A673 (cell line): Measurements from ENCODE around the gene ANKRA2. TPM values are rescaled to one million over a fixed set of nuclear protein-coding genes. Genes with fewer than 3 reads are reported as not detected.

ENCODE experiments used
- Bru-seq: library from RNA; stranded (reverse); fragments of 400-500 nt; gene quantifications from one replicate; lab custom pipeline; 2021; lab: Mats Ljungman, UMichigan
- BruChase-seq, 2 experiments: library from RNA; stranded (reverse); fragments of 400-500 nt; gene quantifications; one replicate each; lab custom pipeline; 2021; lab: Mats Ljungman, UMichigan
- BruUV-seq: library from RNA; stranded (reverse); fragments of 400-500 nt; replicated peaks from 2 replicates; lab custom pipeline; 2021; lab: Mats Ljungman, UMichigan
- CTCF ChIA-PET: fragments of 300-600 bp; sonication (Branson Sonifier 250); formaldehyde crosslinking; loops from one replicate; lab custom pipeline; 2022; ENCODE audit warnings: antibody characterized with exemption; lab: Charles Lee
- POLR2A ChIA-PET: fragments of 300-600 bp; sonication (Branson Sonifier 250); formaldehyde crosslinking; loops from one replicate; lab custom pipeline; 2022; ENCODE audit warnings: antibody characterized with exemption; ENCODE audit not compliant: low non-redundant PET; lab: Charles Lee
- DNase-seq: peaks from one replicate; pipeline ENCODE4 v3.0.0-alpha.2; 2015; ENCODE audit warnings: low spot score
- H3K27ac ChIP-seq: fragments of 200-600 bp; sonication (generic); 2 replicates; pipeline ENCODE4 v1.5.1; 2016; ENCODE audit warnings: mixed run types, low read depth, mild to moderate bottlenecking, mixed read lengths, antibody characterized with exemption, low read length; ENCODE audit not compliant: poor library complexity, severe bottlenecking
- H3K27me3 ChIP-seq: fragments of 200-600 bp; sonication (generic); replicated peaks from 2 replicates; pipeline ENCODE4 v1.6.1; 2017; ENCODE audit warnings: mixed run types, low read depth, mild to moderate bottlenecking, mixed read lengths, antibody characterized with exemption, low read length; ENCODE audit not compliant: insufficient read depth, poor library complexity
- H3K36me3 ChIP-seq: fragments of 200-600 bp; sonication (generic); 2 replicates; pipeline ENCODE4 v1.6.1; 2016; ENCODE audit warnings: mixed run types, mild to moderate bottlenecking, mixed read lengths, antibody characterized with exemption, low read length; ENCODE audit not compliant: insufficient read depth, poor library complexity, severe bottlenecking
- H3K4me1 ChIP-seq: fragments of 200-600 bp; sonication (generic); 2 replicates; pipeline ENCODE4 v1.6.1; 2017; ENCODE audit warnings: mixed run types, mild to moderate bottlenecking, mixed read lengths, antibody characterized with exemption, low read length; ENCODE audit not compliant: insufficient read depth, poor library complexity, severe bottlenecking
- H3K4me3 ChIP-seq: fragments of 200-600 bp; sonication (generic); 2 replicates; pipeline ENCODE4 v1.5.1; 2016; ENCODE audit warnings: low read depth, mixed run types, mild to moderate bottlenecking, mixed read lengths, low read length; ENCODE audit not compliant: poor library complexity, severe bottlenecking
- H3K9me3 ChIP-seq: fragments of 200-600 bp; sonication (generic); 2 replicates; pipeline ENCODE4 v1.6.1; 2016; ENCODE audit warnings: mixed run types, low read depth, mild to moderate bottlenecking, mixed read lengths, antibody characterized with exemption, low read length; ENCODE audit not compliant: poor library complexity, severe bottlenecking
- EZH2 ChIP-seq: fragments of 200-600 bp; sonication (generic); IDR thresholded peaks from 2 replicates; pipeline ENCODE4 v1.6.1; 2017; ENCODE audit warnings: borderline replicate concordance, low read depth, mild to moderate bottlenecking, mixed read lengths, antibody characterized with exemption, low read length; ENCODE audit not compliant: poor library complexity, severe bottlenecking
- intact Hi-C: fragments of 100-400 bp; cut with micrococcal nuclease; formaldehyde crosslinking; loops from one replicate; pipeline ENCODE4 v1.10.0; 2022; ENCODE audit not compliant: unreplicated experiment
- long read RNA-seq: library from polyadenylated mRNA; stranded (forward); transcript quantifications from one replicate; pipeline ENCODE4 v2.0.0, GENCODE V29; 2022
- total RNA-seq: library from RNA; stranded (reverse); gene quantifications from 2 replicates; pipeline ENCODE4 v1.2.3, GENCODE V29; 2021
- TF ChIP-seq, protein P1 (sequence below): fragments of 300-800, 200-600 bp; sonication (generic); conservative IDR thresholded peaks from 2 replicates; pipeline ENCODE4 v1.5.1; 2017; ENCODE audit warnings: low read depth, mild to moderate bottlenecking, antibody characterized with exemption, low read length, moderate library complexity, mixed read lengths

Gene ANKRA2, protein sequence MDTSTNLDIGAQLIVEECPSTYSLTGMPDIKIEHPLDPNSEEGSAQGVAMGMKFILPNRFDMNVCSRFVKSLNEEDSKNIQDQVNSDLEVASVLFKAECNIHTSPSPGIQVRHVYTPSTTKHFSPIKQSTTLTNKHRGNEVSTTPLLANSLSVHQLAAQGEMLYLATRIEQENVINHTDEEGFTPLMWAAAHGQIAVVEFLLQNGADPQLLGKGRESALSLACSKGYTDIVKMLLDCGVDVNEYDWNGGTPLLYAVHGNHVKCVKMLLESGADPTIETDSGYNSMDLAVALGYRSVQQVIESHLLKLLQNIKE
- total RNA-seq, result 9.9 and 12.8 TPM in 2 replicates
- percentile 65 among the genes with signal in this experiment for Bru-seq, nascent RNA
- BruChase-seq, experiment 1, labeled RNA remaining after a 2-hour chase, result percentile 66 among the genes with signal in this experiment
- percentile 56 among the genes with signal in this experiment for BruChase-seq, experiment 2, labeled RNA remaining after a 6-hour chase
- long read RNA-seq, transcript ANKRA2-201 (9 exons, 2,063 nt), result major isoform, 19 of 24 reads
- long read RNA-seq, partial matches to known transcripts, result 0 of 24 reads
- long read RNA-seq, other reads (novel, unspliced or antisense), result 2 of 24 reads

DNA sequence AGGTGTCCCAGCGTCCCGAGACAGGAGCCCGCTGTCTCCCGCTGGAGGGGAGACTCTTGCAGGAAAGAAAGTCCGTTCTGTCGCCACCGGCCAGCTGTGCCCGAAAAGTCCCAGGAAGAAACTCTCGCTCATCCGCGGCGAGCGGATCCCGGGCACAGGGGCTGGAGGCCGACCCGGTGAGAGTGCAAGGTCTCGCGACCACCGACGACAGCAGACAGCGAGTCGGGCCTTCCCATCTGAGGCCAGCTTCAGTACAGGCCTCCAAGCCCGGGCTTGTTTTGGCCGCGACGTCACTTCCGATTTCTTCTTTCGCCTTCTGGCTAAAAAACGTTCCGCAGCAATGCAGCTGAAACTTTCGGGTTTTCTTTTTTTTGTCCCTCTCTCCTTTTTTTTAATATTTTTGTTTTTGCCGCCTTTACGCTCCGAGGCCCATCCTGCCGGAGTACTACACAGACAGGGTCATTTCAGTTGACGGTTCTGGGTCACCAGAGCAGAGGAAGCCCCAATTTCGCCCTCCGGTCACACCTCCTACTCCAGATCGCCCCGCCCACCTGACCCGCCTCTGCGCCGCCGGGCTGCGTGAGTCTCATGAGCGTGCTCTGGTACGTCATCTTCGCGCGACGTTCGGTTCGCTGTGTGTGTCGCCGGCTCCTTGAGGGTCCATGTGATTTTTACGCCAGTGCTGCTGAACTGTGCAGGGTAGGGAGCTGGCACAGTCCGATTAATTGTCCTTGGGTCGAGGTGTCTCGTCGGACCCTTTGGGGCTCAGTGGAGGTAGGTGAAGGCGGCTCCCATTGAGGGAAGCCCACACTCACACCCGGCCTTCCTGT is at the start of gene ANKRA2, which contains the start of gene UTP15:
TSS of gene ANKRA2 (minus strand) at position 501 of the 830 bp plus-strand sequence. CDS start 2,758 bp downstream, outside the sequence.
TSS of gene UTP15 (plus strand) at position 605 of the 830 bp plus-strand sequence. CDS start 1,602 bp downstream, outside the sequence.
- ChIA-PET POLR2A (interaction anchor here (0.5 kb wide), 1 partner anchor 11 kb away, joined by 3 read pairs; no protein-coding TSS in a partner anchor), CTCF (no interaction called here)
- H3K4me1 ChIP-seq, result peaks cover 10% of the 10 kb centered on the region
- peak within 1 kb of the TSS; percentile 88 for H3K27ac ChIP-seq
- intact Hi-C loops, result no loop called here
- H3K9me3 ChIP-seq, result no peaks in the 10 kb centered on the region
- no TSS peak for BruUV-seq
- no peaks in the 10 kb centered on the region for H3K27me3 ChIP-seq
- H3K36me3 ChIP-seq, result peaks cover 12% of the 10 kb centered on the region
- TF ChIP-seq, protein P1, sequence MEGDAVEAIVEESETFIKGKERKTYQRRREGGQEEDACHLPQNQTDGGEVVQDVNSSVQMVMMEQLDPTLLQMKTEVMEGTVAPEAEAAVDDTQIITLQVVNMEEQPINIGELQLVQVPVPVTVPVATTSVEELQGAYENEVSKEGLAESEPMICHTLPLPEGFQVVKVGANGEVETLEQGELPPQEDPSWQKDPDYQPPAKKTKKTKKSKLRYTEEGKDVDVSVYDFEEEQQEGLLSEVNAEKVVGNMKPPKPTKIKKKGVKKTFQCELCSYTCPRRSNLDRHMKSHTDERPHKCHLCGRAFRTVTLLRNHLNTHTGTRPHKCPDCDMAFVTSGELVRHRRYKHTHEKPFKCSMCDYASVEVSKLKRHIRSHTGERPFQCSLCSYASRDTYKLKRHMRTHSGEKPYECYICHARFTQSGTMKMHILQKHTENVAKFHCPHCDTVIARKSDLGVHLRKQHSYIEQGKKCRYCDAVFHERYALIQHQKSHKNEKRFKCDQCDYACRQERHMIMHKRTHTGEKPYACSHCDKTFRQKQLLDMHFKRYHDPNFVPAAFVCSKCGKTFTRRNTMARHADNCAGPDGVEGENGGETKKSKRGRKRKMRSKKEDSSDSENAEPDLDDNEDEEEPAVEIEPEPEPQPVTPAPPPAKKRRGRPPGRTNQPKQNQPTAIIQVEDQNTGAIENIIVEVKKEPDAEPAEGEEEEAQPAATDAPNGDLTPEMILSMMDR, result no peak
- TF ChIP-seq EZH2, result no peak
- peak; percentile 98 for DNase-seq
- H3K4me3 ChIP-seq, result peak within 1 kb of the TSS; percentile 80

DNA sequence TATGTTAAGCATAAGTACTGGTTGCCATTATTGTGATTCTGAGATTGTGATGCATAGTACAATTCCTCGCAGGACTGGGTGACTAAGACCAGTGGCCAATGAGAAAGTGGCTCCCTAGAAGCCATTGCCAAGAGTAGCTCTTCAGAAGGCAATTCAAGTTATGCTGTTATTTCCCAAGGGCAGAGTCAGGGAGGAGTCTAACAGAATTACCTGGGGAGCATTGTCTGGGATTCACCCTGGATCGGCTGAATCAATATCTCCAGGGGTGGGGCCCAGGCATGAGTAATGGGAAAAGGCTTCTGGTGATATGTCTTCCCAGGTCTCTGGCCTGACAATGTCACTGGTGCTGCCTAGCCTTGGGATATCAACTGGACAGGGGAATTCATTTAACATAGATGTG is 49.6 kb upstream of the ANKRA2 start:
- CTCF ChIA-PET, result no interaction called here
- H3K4me1 ChIP-seq, result no peaks in the 10 kb centered on the region
- H3K27ac ChIP-seq, result no peak overlapping the region
- H3K36me3 ChIP-seq, result no peaks in the 10 kb centered on the region
- BruUV-seq, result no TSS peak
- DNase-seq, result no peak
- H3K9me3 ChIP-seq, result no peaks in the 10 kb centered on the region
- intact Hi-C loops, result no loop called here
- no peak for TF ChIP-seq EZH2
- TF ChIP-seq, protein P1, result no peak
- POLR2A ChIA-PET, result no interaction called here
- no peak overlapping the region for H3K4me3 ChIP-seq
- H3K27me3 ChIP-seq, result no peaks in the 10 kb centered on the region

DNA sequence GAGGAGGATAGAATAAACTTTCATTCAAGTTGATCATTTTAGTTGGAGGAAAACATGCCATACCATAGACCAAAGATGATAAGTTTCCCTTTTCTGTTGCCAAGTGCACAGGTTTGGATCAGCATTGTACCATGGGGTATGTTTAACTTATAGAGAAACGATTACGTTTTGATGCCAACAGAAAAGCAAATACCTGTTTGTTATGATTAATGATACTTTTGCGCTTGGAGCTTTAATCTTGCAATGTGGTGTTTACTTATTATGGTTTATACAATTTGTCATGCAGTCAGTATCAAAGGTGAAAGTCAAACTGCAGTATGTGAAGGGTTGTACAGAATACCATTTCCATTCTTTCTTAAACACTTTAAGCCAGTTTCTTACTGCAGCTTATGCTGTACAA is 47.4 kb upstream of the ANKRA2 start:
- Histone ChIP-seq H3K4me3 (no peak overlapping the region), H3K4me1 (no peaks in the 10 kb centered on the region), H3K27me3 (no peaks in the 10 kb centered on the region), H3K36me3 (no peaks in the 10 kb centered on the region), H3K27ac (no peak overlapping the region), H3K9me3 (no peaks in the 10 kb centered on the region)
- no TSS peak for BruUV-seq
- TF ChIP-seq, protein P1, result no peak
- no peak for TF ChIP-seq EZH2
- POLR2A ChIA-PET, result no interaction called here
- DNase-seq, result no peak
- intact Hi-C loops, result no loop called here
- CTCF ChIA-PET, result no interaction called here
